ENCODE measurements around the gene SELENOT.
A peak's percentile ranks its signal among the peaks of the same experiment; 100 is the strongest.
"Not testable (repeated sequence)": the region's sequence is repeated elsewhere in the genome, so short reads cannot be mapped to it uniquely, and the experiment has no call there.

The SELENOT gene, protein sequence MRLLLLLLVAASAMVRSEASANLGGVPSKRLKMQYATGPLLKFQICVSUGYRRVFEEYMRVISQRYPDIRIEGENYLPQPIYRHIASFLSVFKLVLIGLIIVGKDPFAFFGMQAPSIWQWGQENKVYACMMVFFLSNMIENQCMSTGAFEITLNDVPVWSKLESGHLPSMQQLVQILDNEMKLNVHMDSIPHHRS

DNA sequence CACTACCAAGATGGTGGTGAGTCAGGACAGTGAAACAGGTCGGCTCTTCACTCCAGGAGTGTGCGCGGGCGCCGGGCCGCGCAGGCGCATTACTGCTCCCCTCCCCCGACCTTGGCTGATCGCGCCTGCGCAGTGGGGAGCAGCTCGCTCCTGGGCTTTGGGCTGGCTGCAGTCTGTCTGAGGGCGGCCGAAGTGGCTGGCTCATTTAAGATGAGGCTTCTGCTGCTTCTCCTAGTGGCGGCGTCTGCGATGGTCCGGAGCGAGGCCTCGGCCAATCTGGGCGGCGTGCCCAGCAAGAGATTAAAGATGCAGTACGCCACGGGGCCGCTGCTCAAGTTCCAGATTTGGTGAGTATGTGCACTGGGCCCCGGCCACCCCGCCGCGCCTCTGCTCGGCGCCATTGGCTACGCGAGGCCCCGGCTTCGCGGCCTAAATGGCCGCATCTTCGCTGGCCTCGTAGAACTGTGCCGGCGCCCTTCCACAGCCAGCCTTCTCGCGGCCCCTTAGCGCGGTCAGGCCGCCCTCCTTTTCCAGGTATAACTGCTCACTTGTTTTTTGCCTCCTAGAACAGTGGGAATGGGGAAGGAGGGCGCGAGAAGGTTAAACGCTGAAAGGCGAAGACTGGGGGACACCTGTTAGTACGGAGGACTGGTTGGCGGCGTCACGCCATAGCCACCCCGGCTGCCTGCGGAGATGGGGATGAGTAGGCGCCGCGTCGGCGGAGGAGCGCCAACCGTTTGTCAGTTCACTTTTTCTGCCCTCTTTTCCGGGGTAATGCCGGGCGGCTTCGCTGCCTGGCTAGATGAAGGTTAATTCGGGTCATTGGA is at the start of gene SELENOT:
Gene SELENOT (plus strand): TSS at position 169 of the 827 bp plus-strand sequence. CDS start 42 bp downstream, at position 211.
- DNase-seq (ENCODE audit: low read depth in 2 of 2) = peak; percentile 88 to 92

- no peak for DNase-seq (ENCODE audit: low read depth in 2 of 2)
Observed at GRCh38 chr3:150555859-150556436, 47.2 kb upstream of the SELENOT start.

GRCh38 chr3:150556792-150557191 is 46.3 kb upstream of the SELENOT start:
- DNase-seq (ENCODE audit: low read depth in 2 of 2) = no peak

DNA sequence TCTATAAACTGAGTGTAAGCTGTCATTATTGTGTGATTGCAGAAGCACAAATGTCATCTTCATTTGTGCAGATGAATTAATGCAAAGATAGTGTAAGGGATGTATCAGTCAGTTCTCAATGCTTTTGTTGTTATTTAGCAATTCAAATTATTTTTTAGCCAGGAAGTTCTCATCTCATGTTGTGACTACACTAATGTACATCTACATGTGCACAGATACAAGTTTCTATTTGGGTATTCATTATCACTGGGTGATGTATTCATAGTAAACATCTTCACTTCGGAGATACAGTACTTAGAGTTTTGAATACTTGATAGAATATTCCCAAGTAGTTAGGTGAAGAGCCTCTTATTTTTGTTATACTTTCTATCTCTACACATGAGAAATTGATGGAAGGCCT is 45.4 kb upstream of the SELENOT start:
- DNase-seq (ENCODE audit: low read depth in 2 of 2) = no peak

GRCh38 chr3:150564243-150564642 is 38.9 kb upstream of the SELENOT start:
- no peak for DNase-seq (ENCODE audit: low read depth in 2 of 2)

GRCh38 chr3:150567328-150567727 is 35.8 kb upstream of the SELENOT start:
- no peak for DNase-seq (ENCODE audit: low read depth in 2 of 2)

DNA sequence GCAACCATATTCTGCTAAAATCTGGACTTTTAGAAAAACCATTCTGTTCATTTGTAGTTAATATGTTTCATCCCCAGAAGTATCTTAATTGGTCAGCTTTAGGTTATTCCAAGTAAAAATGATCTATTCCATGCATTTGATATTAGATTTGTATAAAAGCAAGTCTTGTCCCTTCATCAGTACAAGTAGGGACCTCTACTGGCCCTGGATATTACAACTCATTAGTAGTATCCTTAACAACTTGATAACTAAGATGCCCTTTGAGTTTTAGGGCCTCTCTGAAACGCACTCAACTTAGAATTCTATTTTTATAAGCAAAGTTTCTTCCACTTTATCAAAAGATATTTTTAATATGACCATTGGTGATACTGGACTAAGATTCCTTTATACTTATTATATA is 25.3 kb upstream of the SELENOT start:
- DNase-seq (ENCODE audit: low read depth in 2 of 2) = no peak

DNA sequence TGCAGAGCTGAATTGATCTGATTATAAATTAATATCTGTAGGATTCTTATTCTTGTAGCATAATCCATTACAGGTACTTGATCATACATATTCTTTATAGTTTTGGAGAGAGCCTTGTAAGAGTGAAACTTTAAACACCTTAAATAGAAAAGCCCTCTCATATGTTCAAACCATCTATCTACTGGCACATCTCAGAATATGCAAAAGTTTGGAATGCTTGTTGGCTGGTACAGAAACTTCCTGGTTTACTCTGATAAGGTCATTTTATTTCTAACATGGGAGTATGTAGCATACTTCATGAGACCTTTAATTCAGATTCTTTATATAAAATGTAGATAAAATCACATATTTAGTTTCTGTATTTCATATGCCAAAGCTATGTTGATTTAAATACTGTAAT is 21.9 kb upstream of the SELENOT start:
- no peak for DNase-seq (ENCODE audit: low read depth in 2 of 2)

GRCh38 chr3:150582620-150583019 is 20.5 kb upstream of the SELENOT start:
- DNase-seq (ENCODE audit: low read depth in 2 of 2) = no peak

DNA sequence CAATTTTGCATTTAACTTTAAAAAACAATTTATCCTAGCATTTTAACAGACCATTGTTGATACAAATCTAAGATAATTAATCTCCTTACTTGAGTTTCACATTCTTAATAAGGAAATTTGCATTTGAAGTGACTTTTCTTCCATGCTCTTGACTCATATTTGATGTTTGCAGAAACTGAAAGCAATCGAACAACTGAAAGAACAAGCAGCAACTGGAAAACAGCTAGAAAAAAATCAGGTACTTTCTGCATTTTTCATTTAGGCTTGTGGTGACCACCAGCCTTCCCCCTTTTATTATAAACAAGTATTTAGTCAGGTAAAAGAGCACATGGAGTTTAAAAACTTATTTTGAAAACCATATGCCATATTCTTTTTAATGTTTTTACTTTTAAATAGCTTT is 20.1 kb upstream of the SELENOT start:
- DNase-seq (ENCODE audit: low read depth in 2 of 2) = no peak

GRCh38 chr3:150588027-150588830 is 14.9 kb upstream of the SELENOT start:
- no peak for DNase-seq (ENCODE audit: low read depth in 2 of 2)

GRCh38 chr3:150589759-150590158 is 13.4 kb upstream of the SELENOT start:
- DNase-seq (ENCODE audit: low read depth in 2 of 2) = no peak

GRCh38 chr3:150594150-150594549 is 9.0 kb upstream of the SELENOT start:
- no peak for DNase-seq (ENCODE audit: low read depth in 2 of 2)

DNA sequence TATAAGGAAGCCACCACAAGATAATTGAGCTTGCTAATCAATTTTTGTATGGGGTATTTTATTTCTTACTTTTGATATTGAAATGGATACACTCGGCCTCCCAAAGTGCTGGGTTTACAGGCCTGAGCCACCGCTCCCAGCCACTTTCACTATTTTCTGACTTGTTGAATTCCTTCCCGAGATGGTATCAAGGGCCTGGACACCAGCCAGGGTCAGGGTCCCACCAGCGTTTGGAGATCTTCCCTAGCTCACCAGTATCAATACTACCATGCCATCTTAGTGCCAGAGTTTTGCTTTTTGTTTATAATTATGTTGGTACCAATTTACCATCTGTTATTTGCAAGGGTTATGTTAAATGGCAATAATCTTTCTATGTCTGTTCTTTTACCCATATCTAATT is 5.5 kb upstream of the SELENOT start:
- DNase-seq (ENCODE audit: low read depth in 2 of 2) = no peak

GRCh38 chr3:150599611-150600297 is 3.4 kb upstream of the SELENOT start:
- DNase-seq (ENCODE audit: low read depth in 2 of 2) = no peak

- not testable (repeated sequence) for DNase-seq (ENCODE audit: low read depth in 2 of 2)
Observed at GRCh38 chr3:150600647-150601530, 2.2 kb upstream of the SELENOT start.

DNA sequence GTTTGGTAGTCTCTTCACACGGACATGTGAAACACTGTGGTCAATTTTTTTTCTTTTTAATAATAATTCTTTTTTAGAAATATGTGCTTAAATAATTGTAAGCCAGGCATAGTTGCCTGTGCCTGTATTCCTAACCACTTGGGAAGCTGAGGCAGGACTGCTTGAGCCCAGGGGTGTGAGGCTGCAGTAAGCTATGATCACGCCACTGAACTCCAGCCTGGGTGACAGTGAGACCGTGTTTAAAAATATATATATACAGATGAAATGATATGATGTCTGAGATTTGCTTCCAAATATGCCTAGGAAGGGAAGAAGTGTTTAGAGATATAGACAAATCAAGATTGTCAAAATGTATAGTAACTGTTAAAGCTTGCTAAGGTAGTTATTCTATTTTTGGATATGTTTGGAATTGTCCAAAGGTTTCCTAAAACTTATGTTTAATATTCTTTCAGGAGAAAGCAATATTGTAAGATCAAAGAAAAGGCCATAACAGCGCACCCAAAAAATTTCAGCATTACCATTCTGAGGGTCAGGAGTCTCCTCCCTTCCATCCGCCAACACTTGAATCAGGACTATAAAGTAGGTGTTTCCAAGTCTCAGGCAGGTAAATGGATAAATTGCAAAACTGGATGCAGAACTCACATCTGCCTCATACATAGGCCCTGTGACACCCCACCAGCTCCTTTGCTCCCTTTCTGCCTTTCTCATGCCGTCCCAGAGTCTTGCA is 532 bp upstream of the SELENOT start:
- no peak for DNase-seq (ENCODE audit: low read depth in 2 of 2)

DNA sequence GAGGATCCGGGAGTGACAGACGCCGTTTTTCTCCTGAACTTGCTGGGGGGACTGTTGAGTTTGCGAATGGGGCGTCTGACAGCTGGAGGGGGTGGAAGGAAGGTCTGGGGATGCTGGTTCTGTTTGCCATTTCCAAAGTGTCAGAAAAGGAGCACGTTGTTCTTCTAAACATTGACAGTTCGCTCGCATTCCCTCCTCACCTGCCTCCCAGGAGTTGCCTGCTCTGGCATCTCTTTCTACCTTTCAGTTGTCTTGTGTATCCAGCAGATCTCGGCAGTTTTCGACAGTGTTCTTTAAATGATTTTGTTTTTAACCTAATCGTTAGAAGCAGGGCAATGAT is 829 bp downstream of the SELENOT start:
- DNase-seq (ENCODE audit: low read depth in 2 of 2) = no peak

GRCh38 chr3:150605998-150606641 is 3.0 kb downstream of the SELENOT start:
- DNase-seq (ENCODE audit: low read depth in 2 of 2) = no peak

Data from stimulated activated CD8-positive, alpha-beta memory T cell treated with anti-CD3 and anti-CD28 coated beads, Interleukin-15, amount 100 ng/mL, for 48 hours (primary cell).